ENCODE data around the gene C5AR1.
"Not testable (repeated sequence)": the region's sequence is repeated elsewhere in the genome, so short reads cannot be mapped to it uniquely, and the experiment has no call there.

Gene C5AR1

DNA sequence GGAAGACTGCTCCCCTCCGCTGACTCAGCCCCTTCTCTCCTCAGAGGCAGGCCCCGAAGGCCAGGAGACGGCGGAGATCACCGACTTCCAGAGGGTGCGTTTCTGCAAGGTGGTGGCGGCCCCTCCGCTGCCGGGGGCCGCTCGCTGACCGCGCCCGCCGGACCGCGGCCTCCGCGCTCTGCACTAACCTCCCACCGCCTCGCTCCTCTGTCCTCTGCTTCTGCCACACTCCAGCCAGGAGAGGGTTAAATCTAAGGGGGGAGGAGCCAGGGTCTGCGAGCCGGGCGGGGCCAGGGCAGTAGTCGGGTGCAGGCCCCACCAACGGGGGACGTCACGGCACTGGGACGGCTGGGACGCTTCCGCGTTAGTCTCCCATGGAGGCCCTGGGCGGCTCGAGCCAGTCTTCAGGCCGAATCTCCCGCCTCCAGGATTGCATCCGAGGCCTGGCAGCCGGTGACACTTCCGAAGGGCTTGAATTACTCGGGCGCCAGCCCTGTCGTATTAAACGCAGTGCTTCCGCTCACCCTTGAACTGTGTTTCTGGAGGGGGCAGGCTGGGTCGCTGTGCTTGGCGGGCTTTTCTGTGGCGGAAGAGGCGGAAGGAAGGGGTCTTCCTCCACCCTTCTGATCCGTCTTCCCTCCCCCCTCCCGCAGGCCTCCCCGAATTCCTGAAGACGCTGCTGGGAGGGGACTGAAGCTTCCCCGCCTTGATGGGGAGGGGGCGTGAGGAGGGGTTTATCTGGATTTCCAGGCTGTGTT lies 36.2 kb upstream of the C5AR1 start:
- FAIRE-seq, result peak; percentile 98
- TF ChIP-seq POLR2A (IDR thresholded peaks at IDR 0.05; ENCODE audit: low read depth, low read length) (peak; percentile 78; the same call in 1 of the 2 replicates), POLR2AphosphoS5 (IDR thresholded peaks at IDR 0.05; ENCODE audit: low read depth, low read length) (peak; percentile 85), TAF1 (IDR thresholded peaks at IDR 0.05; ENCODE audit: borderline replicate concordance, low read depth, low read length) (peak; percentile 34; the same call in 1 of the 2 replicates)
- peak; percentile 98 for DNase-seq (ENCODE audit: insufficient read length)

DNA sequence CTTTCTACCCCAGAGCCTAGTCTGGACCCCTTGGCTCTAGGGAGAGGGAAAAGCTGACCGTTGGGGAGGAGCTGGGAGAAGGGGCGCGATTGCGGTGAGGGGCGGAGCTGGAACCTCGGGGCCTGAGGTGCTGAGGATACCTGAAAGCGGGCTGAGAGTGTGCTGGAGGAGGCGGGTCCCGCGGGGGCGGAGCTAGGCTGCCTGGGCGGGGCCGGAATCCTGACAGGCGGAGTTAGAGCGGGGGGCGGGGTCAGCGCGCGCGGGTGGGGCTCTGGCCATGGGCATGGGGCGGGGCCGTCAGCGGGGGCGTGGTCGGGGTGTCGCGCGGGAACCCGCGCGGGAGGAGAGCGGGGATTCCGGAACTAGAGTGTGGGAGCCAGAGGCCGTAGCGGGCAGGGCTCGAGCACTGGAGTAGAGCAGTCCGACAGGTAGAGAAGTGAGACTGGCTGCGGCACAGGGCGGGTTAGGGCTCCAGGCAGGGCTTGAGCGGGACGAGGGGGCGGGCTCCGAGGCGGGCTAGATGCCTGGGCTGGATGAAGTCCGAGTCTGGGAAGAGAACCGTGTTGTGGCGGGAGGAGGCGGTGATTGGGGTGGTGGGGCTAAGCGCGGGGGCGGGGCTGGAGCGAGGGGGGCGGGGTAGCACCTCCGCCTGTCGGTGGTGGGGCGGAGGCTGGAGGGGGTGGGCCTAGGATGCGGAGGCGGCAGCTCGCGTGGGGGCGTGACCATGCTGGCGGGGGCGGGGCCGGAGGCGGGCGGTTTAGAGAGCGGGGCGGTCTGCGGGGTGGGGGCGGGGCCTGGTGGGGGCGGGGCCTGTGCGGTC lies 35.4 kb upstream of the C5AR1 start, which contains the start of gene INAFM1:
Gene INAFM1 (plus strand): TSS at position 815 of the 820 bp plus-strand sequence. CDS start 35 bp downstream, outside the sequence.
- TF ChIP-seq TAF1 (IDR thresholded peaks at IDR 0.05; ENCODE audit: borderline replicate concordance, low read depth, low read length), result no peak
- no peak for TF ChIP-seq POLR2AphosphoS5 (IDR thresholded peaks at IDR 0.05; ENCODE audit: low read depth, low read length)
- TF ChIP-seq POLR2A (IDR thresholded peaks at IDR 0.05; ENCODE audit: low read depth, low read length), result peak; percentile 47; the same call in 1 of the 2 replicates
- peak; percentile 93 for DNase-seq (ENCODE audit: insufficient read length)
- FAIRE-seq, result no peak

DNA sequence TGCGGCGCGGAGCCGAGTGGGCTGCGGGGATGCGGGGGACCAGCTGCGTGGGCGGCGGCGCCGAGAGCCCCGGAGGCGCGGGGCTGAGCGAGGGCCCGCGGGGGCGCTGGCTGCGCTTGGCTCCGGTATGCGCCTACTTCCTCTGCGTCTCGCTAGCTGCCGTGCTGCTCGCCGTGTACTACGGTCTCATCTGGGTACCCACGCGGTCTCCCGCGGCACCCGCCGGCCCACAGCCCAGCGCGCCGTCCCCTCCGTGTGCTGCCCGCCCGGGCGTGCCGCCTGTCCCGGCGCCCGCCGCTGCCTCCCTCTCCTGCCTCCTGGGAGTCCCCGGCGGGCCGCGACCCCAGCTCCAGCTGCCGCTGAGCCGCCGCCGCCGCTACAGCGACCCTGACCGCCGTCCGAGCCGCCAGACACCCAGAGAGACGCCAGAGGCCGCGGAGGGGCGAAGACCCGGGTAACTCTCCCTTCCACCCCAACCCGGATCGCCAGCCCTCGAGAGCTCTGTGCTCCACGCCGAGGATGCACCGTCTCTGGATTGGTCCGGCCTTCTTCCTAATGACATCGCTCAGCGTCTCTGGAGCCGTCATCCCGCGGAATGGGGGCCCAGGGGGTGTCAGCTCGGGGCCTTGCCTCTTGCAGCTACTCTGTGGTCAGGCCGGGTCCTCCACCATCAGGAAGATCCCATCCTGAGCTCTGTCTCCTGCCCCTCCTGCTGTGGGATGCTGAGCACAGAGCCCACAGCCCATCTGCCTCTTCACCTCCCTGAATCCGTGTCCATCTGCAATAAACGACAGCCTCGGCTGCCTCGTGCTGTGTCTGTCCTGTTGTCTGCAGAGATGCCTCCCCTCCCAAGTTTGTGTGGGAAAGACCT lies 34.5 kb upstream of the C5AR1 start:
- TF ChIP-seq TAF1 (IDR thresholded peaks at IDR 0.05; ENCODE audit: borderline replicate concordance, low read depth, low read length) (no peak), POLR2A (IDR thresholded peaks at IDR 0.05; ENCODE audit: low read depth, low read length) (peak; percentile 5; the same call in 1 of the 2 replicates)
- FAIRE-seq (no peak), DNase-seq (ENCODE audit: insufficient read length) (peak; percentile 46)

- DNase-seq (ENCODE audit: insufficient read length), result no peak
- no peak for TF ChIP-seq POLR2AphosphoS5 (IDR thresholded peaks at IDR 0.05; ENCODE audit: low read depth, low read length)
- TF ChIP-seq TAF1 (IDR thresholded peaks at IDR 0.05; ENCODE audit: borderline replicate concordance, low read depth, low read length), result no peak
- TF ChIP-seq POLR2A (IDR thresholded peaks at IDR 0.05; ENCODE audit: low read depth, low read length), result no peak
- no peak for FAIRE-seq
These were observed 33.7 kb upstream of the C5AR1 start for GRCh38 chr19:47275791-47276461.

DNA sequence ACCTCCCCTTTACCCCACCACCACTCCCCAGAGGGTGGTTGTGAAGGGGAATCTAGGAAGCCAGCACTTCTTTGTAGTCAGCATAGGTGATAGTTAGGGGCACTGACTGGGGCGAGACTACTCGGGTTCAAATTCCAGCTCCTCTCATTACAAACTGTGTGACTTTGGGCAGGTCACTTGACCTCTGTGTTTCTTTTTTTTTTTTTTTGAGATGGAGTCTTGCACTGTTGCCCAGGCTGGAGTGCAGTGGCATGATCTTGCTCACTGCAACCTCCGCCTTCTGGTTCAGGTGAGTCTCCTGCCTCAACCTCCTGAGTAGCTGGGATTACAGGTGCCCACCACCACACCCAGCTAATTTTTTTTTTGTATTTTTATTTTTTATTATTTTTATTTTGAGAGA lies 33.1 kb upstream of the C5AR1 start:
- not testable (repeated sequence) for FAIRE-seq; DNase-seq (ENCODE audit: insufficient read length)

GRCh38 chr19:47280183-47280797 lies 29.4 kb upstream of the C5AR1 start:
- TF ChIP-seq POLR2AphosphoS5 (IDR thresholded peaks at IDR 0.05; ENCODE audit: low read depth, low read length) (no peak), POLR2A (IDR thresholded peaks at IDR 0.05; ENCODE audit: low read depth, low read length) (no peak), TAF1 (IDR thresholded peaks at IDR 0.05; ENCODE audit: borderline replicate concordance, low read depth, low read length) (no peak)
- DNase-seq (ENCODE audit: insufficient read length) (no peak), FAIRE-seq (no peak)

GRCh38 chr19:47283405-47284059 lies 26.1 kb upstream of the C5AR1 start:
- no peak for DNase-seq (ENCODE audit: insufficient read length)
- TF ChIP-seq POLR2AphosphoS5 (IDR thresholded peaks at IDR 0.05; ENCODE audit: low read depth, low read length), result no peak
- no peak for TF ChIP-seq POLR2A (IDR thresholded peaks at IDR 0.05; ENCODE audit: low read depth, low read length)
- TF ChIP-seq TAF1 (IDR thresholded peaks at IDR 0.05; ENCODE audit: borderline replicate concordance, low read depth, low read length), result no peak
- FAIRE-seq, result no peak

DNA sequence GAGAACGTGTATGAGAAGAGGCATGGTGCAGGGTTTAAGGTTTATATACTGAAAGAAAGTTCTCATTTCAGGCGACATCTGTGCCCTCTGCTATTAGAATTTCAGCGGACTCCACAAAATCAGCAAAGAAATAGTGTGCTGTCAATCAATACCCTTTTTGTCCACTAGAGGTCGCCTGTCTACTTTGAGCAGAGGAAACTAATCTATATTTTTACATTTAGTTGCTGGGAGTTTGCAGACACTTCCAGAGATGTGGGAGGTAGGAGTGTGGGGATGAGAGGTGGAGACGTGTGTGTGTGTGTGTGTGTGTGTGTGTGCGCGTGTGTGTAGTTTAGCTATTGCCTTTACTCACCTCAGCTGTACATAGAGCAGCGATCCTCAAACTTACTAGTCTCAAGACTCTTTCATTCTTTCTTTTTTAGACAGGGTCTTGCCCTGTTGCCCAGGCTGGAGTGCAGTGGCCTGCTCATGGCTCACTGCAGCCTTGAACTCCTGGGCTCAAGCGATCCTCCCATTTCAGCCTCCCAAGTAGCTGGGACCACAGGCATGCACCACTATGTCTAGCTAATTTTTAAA lies 25.2 kb upstream of the C5AR1 start:
- FAIRE-seq (no peak), DNase-seq (ENCODE audit: insufficient read length) (no peak)
- TF ChIP-seq POLR2A (IDR thresholded peaks at IDR 0.05; ENCODE audit: low read depth, low read length) (no peak), POLR2AphosphoS5 (IDR thresholded peaks at IDR 0.05; ENCODE audit: low read depth, low read length) (no peak), TAF1 (IDR thresholded peaks at IDR 0.05; ENCODE audit: borderline replicate concordance, low read depth, low read length) (no peak)

DNA sequence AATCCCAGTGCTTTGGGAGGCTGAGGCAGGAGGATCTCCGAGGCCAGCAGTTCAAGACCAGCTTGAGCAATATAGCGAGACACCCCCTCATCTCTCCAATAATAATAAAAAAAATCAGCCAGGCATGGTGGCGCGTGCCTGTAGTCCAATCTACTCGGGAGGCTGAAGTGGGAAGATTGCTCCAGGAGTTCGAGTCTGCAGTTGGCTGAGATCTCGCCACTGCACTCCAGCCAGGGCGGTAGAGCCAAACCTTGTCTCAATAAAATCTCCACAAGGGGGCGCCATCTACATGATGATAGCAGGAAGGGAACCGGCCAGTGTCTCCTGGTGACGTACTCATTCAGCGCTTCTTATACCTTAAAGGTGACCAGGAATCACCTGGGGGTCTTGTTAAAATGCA lies 13.6 kb upstream of the C5AR1 start:
- FAIRE-seq (peak; percentile 88), DNase-seq (ENCODE audit: insufficient read length) (peak; percentile 57)
- TF ChIP-seq POLR2A (IDR thresholded peaks at IDR 0.05; ENCODE audit: low read depth, low read length), result no peak
- TF ChIP-seq TAF1 (IDR thresholded peaks at IDR 0.05; ENCODE audit: borderline replicate concordance, low read depth, low read length), result no peak
- no peak for TF ChIP-seq POLR2AphosphoS5 (IDR thresholded peaks at IDR 0.05; ENCODE audit: low read depth, low read length)

DNA sequence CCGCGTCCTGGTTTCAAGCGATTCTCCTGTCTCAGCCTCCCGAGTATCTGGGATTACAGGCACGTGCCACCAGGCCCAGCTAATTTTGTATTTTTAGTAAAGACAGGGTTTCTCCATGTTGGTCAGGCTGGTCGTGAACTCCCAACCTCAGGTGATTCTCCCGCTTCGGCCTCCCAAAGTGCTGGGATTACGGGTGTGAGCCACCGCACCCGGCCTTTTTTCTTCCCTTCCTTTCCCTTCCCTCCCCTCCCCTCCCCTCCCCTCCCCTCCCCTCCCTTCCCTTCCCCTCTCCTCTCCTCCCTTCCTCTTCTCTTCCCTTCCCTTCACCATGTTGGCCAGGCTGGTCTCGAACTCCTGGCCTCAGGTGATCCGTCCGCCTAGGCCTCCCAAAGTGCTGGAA lies 8.8 kb upstream of the C5AR1 start:
- FAIRE-seq; DNase-seq (ENCODE audit: insufficient read length): not testable (repeated sequence)
